Hepatocyte (in vitro differentiated cells): Measurements from ENCODE around the gene SLC29A3. TPM values are rescaled to one million over a fixed set of nuclear protein-coding genes. Genes with fewer than 3 reads are reported as not detected.
A peak's percentile ranks its signal among the peaks of the same experiment; 100 is the strongest.

ENCODE experiments used
- DNase-seq: peaks from one replicate; pipeline ENCODE4 v3.0.0-alpha.2; 2016; ENCODE audit warnings: low spot score
- H2AFZ ChIP-seq: fragments of 200-600 bp; sonication (generic); 2 replicates; pipeline ENCODE4 v1.6.0; 2016; ENCODE audit warnings: antibody characterized with exemption, mild to moderate bottlenecking
- H3K27ac ChIP-seq: fragments of 200-600 bp; sonication (generic); 2 replicates; pipeline ENCODE4 v1.5.1; 2016; ENCODE audit warnings: mild to moderate bottlenecking
- H3K27me3 ChIP-seq: fragments of 200-600 bp; sonication (generic); 2 replicates; pipeline ENCODE4 v1.6.1; 2016
- H3K36me3 ChIP-seq: fragments of 200-600 bp; sonication (generic); replicated peaks from 2 replicates; pipeline ENCODE4 v1.5.1; 2016; ENCODE audit warnings: low read depth; ENCODE audit not compliant: insufficient read depth
- H3K4me1 ChIP-seq: fragments of 200-600 bp; sonication (generic); 2 replicates; pipeline ENCODE4 v1.5.1; 2016; ENCODE audit warnings: mild to moderate bottlenecking, moderate library complexity; ENCODE audit not compliant: insufficient read depth
- H3K4me2 ChIP-seq: fragments of 200-600 bp; sonication (generic); 2 replicates; pipeline ENCODE4 v1.6.0; 2016
- H3K4me3 ChIP-seq: fragments of 200-600 bp; sonication (generic); 2 replicates; pipeline ENCODE4 v1.5.1; 2016; ENCODE audit warnings: mild to moderate bottlenecking
- H3K79me2 ChIP-seq: fragments of 200-600 bp; sonication (generic); 2 replicates; pipeline ENCODE4 v1.6.0; 2017; ENCODE audit warnings: mild to moderate bottlenecking
- H3K9me2 ChIP-seq: fragments of 200-600 bp; sonication (generic); replicated peaks from 2 replicates; pipeline ENCODE4 v1.6.0; 2017; ENCODE audit warnings: mild to moderate bottlenecking; ENCODE audit not compliant: insufficient read depth
- H3K9me3 ChIP-seq: fragments of 200-600 bp; sonication (generic); 2 replicates; pipeline ENCODE4 v1.5.1; 2016; ENCODE audit warnings: low read depth, mild to moderate bottlenecking
- H4K20me1 ChIP-seq: fragments of 200-600 bp; sonication (generic); 2 replicates; pipeline ENCODE4 v1.6.0; 2016; ENCODE audit warnings: mild to moderate bottlenecking; ENCODE audit not compliant: insufficient read depth, poor library complexity, severe bottlenecking
- EZH2 ChIP-seq: fragments of 200-600 bp; sonication (generic); IDR thresholded peaks from 2 replicates; pipeline ENCODE4 v1.6.1; 2016; ENCODE audit warnings: antibody characterized with exemption, mild to moderate bottlenecking, borderline replicate concordance
- EZH2phosphoT487 ChIP-seq: fragments of 200-600 bp; sonication (generic); IDR thresholded peaks from one replicate; pipeline ENCODE4 v1.6.1; 2018; ENCODE audit warnings: antibody characterized with exemption, mild to moderate bottlenecking, low read depth, moderate library complexity; ENCODE audit not compliant: unreplicated experiment, severe bottlenecking
- WGBS: methylation state at CpG from one replicate; pipeline ENCODE4 v1.1.6; 2016; ENCODE audit warnings: low lambda C conversion rate; ENCODE audit errors: missing lambda C conversion rate; 5-methylcytosine and 5-hydroxymethylcytosine counted together
- polyA plus RNA-seq: library from polyadenylated mRNA; unstranded; fragments of >200 nt; fragmentation: Nextera tagmentation; extraction: Ambion mirVana; gene quantifications from 2 replicates; pipeline ENCODE4 v1.2.1, GENCODE V29; 2016
- total RNA-seq: library from RNA; depleted of rRNA; stranded (reverse); fragments of >200 nt; gene quantifications from 2 replicates; pipeline ENCODE4 v1.2.3, GENCODE V29; 2014
- TF ChIP-seq, protein P1 (sequence below): fragments of 200-600 bp; sonication (generic); IDR thresholded peaks from 2 replicates; pipeline ENCODE4 v1.5.1; 2016; ENCODE audit warnings: antibody characterized with exemption, mild to moderate bottlenecking; ENCODE audit not compliant: poor library complexity

SLC29A3 gene
- total and polyA plus RNA-seq, 2 experiments from 2014 or later = 8.4 to 12.0 TPM

DNA sequence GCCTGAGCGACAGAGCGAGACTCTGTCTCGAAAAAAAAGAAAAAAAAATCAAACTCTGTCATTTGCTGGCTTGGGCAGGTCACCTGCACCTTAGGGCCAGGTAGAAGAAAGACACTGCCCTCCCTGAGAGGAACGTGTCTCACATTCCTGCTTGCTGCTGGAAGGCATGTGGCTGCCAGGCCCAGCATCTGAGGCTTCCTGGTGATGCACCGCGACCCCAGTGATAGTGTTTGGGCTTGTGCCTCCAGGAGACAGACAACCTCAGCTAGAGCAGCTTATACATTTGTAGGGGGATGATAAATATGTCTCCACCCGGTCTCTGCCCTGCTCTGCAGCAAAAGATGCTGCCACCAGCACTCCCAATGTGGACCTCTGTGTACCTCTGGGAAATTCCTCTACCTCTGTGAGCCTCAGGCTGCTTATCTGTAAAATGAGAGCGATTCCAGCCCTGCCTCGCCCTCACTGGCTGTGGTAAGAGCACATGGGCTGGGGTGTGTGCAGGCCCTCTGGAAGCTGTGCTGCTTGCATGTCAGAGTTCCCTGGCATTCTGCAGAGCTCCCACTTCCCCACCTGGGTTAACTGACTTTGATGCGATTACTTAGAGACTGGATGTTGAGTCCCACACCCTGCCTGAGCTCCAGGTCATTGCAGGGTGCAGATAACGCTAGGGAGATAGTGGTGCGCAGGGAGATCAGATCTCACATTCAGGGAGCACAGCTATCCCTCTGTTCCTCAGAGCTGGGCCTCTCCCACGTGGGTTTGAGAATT is 19.9 kb downstream of the SLC29A3 start:
- peak overlapping the region; percentile 88 for H3K27ac ChIP-seq
- WGBS = 69% methylated on average over 13 of the region's 13 CpGs
- H2AFZ ChIP-seq = no peak overlapping the region
- no peaks in the 10 kb centered on the region for H4K20me1 ChIP-seq
- no peak overlapping the region for H3K4me3 ChIP-seq
- peak; percentile 55 for DNase-seq
- peaks cover 75% of the 10 kb centered on the region for H3K4me1 ChIP-seq
- H3K36me3 ChIP-seq = no peaks in the 10 kb centered on the region
- no peaks in the 10 kb centered on the region for H3K27me3 ChIP-seq
- no peaks in the 10 kb centered on the region for H3K79me2 ChIP-seq
- H3K4me2 ChIP-seq = no peak overlapping the region
- no peaks in the 10 kb centered on the region for H3K9me2 ChIP-seq
- H3K9me3 ChIP-seq = no peaks in the 10 kb centered on the region
- TF ChIP-seq EZH2 = no peak
- TF ChIP-seq, protein P1, sequence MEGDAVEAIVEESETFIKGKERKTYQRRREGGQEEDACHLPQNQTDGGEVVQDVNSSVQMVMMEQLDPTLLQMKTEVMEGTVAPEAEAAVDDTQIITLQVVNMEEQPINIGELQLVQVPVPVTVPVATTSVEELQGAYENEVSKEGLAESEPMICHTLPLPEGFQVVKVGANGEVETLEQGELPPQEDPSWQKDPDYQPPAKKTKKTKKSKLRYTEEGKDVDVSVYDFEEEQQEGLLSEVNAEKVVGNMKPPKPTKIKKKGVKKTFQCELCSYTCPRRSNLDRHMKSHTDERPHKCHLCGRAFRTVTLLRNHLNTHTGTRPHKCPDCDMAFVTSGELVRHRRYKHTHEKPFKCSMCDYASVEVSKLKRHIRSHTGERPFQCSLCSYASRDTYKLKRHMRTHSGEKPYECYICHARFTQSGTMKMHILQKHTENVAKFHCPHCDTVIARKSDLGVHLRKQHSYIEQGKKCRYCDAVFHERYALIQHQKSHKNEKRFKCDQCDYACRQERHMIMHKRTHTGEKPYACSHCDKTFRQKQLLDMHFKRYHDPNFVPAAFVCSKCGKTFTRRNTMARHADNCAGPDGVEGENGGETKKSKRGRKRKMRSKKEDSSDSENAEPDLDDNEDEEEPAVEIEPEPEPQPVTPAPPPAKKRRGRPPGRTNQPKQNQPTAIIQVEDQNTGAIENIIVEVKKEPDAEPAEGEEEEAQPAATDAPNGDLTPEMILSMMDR = no peak
- TF ChIP-seq EZH2phosphoT487 = no peak

DNA sequence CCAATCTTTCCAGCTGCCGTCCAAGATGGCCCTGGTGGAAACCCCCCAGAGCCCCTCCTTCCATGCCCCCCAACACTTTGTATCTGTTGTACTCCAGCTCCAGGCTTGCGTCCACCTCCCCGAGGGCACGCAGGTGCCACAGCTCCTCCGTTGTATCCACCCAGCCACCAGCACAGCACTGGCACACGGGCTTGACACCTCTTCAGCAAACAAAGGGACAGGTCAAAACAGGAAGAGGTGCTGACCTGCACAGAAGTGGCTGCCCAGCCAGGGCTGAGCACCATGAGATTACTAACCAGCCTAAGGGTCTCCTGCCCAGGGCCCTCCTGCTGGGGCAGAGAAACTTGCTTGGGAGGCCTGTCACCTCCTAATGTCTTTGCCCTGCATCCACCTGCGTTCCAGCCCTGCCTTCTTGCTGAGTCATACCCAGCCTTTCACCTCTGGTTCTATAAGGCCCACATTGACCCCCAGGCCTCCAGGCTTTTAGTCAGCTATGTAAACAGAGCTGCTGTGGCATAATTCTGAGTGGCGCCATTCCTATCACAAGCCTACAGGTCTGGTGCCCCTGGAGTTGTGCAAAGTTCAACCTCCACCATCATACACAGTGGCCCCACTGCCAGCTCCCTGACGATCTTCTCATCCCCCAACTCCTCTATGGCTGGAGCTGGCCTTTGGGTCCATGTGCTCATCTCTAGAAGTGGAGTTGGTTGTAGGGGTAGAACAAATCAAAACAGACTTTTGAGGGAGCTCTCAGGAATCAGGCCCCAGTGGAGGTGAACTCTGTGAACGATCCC is 20.9 kb downstream of the SLC29A3 start:
- no peak overlapping the region for H3K4me3 ChIP-seq
- H3K9me3 ChIP-seq = no peaks in the 10 kb centered on the region
- peak overlapping the region; percentile 45 for H3K4me2 ChIP-seq
- H3K27ac ChIP-seq = peak overlapping the region; percentile 93
- H2AFZ ChIP-seq = no peak overlapping the region
- H3K79me2 ChIP-seq = no peaks in the 10 kb centered on the region
- peak; percentile 86 for DNase-seq
- peaks cover 76% of the 10 kb centered on the region for H3K4me1 ChIP-seq
- H3K9me2 ChIP-seq = no peaks in the 10 kb centered on the region
- WGBS = 76% methylated on average over 10 of the region's 10 CpGs
- H3K36me3 ChIP-seq = no peaks in the 10 kb centered on the region
- H4K20me1 ChIP-seq = no peaks in the 10 kb centered on the region
- no peaks in the 10 kb centered on the region for H3K27me3 ChIP-seq
- no peak for TF ChIP-seq EZH2
- TF ChIP-seq, protein P1 = no peak
- TF ChIP-seq EZH2phosphoT487 = no peak

DNA sequence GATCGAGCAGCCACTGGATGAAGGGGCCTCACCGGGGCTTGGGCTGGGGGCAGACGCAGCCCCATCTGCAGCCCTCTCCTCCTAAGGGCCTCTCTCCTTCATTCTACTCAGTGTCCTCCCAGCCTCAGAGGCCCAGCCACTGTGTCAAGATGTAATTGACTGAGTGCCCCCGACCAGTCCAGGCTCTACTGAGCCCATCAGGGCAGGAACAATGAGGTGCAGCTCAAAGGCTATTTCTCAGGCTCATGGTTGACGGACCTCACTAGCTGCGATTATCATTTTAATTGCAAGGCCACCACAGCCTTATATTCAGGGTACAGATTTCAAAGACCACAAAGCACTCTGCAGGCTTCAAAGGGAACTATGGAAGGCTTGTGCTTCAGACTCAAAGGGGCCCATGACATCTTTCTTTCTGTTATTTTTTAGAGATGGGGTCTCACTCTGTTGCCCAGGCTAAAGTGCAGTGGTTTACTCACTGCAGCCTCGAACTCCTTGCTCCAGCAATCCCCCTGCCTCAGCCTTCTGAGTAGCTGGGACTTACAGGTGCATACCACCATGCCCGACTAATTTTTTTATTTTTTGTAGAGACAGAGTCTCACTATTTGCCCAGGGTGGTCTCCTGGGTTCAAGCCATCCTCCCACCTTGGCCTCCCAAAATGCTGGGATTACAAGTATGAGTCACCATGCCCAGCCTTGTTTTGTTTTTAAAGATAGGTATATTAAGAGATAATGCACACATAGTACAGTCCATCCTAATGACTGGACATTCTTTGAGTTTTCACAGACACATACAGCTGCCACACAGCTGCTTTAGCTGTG is 23.7 kb downstream of the SLC29A3 start:
- Histone ChIP-seq H3K27me3 (no peaks in the 10 kb centered on the region), H2AFZ (no peak overlapping the region), H4K20me1 (no peaks in the 10 kb centered on the region), H3K4me3 (no peak overlapping the region), H3K36me3 (no peaks in the 10 kb centered on the region), H3K9me2 (no peaks in the 10 kb centered on the region), H3K9me3 (no peaks in the 10 kb centered on the region), H3K27ac (peak overlapping the region; percentile 93), H3K4me1 (peaks cover 76% of the 10 kb centered on the region), H3K79me2 (no peaks in the 10 kb centered on the region), H3K4me2 (no peak overlapping the region)
- no peak for DNase-seq
- 90% methylated on average over 8 of the region's 8 CpGs for WGBS
- no peak for TF ChIP-seq EZH2phosphoT487
- TF ChIP-seq, protein P1 = no peak
- no peak for TF ChIP-seq EZH2
